Chondrocyte (in vitro differentiated cells): ENCODE results near the gene ACP1. TPM values are rescaled to one million over a fixed set of nuclear protein-coding genes. Genes with fewer than 3 reads are reported as not detected.

Experiments
- DNase-seq: peaks from one replicate; pipeline ENCODE4 v3.0.0; 2021; ENCODE audit warnings: mixed read lengths, low spot score
- H3K27ac Mint-ChIP-seq: one replicate; pipeline ENCODE4 v1.8.0; 2021; ENCODE audit warnings: mild to moderate bottlenecking, moderate library complexity, mixed read lengths; ENCODE audit not compliant: unreplicated experiment
- H3K27me3 Mint-ChIP-seq: 2 replicates; pipeline ENCODE4 v1.8.0; 2021; ENCODE audit warnings: low read depth, mixed read lengths
- H3K36me3 Mint-ChIP-seq: 2 replicates; pipeline ENCODE4 v1.8.0; 2021; ENCODE audit warnings: low read depth, mixed read lengths
- H3K4me1 Mint-ChIP-seq: 2 replicates; pipeline ENCODE4 v1.8.0; 2021; ENCODE audit warnings: low read depth, mild to moderate bottlenecking, mixed read lengths
- H3K4me3 Mint-ChIP-seq: one replicate; pipeline ENCODE4 v1.8.0; 2021; ENCODE audit warnings: mild to moderate bottlenecking, moderate library complexity, mixed read lengths; ENCODE audit not compliant: unreplicated experiment
- H3K9me3 Mint-ChIP-seq: 2 replicates; pipeline ENCODE4 v1.8.0; 2021; ENCODE audit warnings: low read depth, mixed read lengths
- total RNA-seq: library from RNA; stranded (reverse); gene quantifications from 3 replicates; pipeline ENCODE4 v1.2.1, GENCODE V29; 2021
- TF ChIP-seq, protein P1 (sequence below): fragments of 200-600 bp; sonication (generic); IDR thresholded peaks from 2 replicates; pipeline ENCODE4 v1.5.0; 2021; ENCODE audit warnings: antibody characterized with exemption, mild to moderate bottlenecking, moderate library complexity

ACP1 gene
- total RNA-seq, 1 donor from 2014 or later = 79.6 TPM

DNA sequence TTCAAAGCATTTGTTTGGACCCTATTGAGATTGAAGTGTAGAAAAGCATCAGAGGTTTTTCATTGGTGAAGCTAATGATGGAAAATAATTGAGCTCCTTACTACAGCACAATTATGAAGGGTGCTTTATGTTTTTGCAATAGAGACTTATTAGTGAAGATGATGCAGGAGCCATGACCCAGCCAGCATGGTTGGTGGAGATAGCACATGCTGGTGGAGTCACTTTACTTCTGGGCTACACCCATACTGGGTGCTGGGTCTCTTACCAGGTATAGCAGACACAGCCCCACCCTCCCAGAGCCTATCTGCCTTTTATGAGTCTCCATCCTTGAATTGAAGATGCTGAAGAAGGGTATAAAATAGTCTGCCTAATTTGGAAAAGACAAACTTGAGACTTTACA lies 3.6 kb downstream of the ACP1 start:
- no peaks in the 10 kb centered on the region for H3K9me3 Mint-ChIP-seq
- no peak overlapping the region for H3K4me3 Mint-ChIP-seq
- H3K27me3 Mint-ChIP-seq = no peaks in the 10 kb centered on the region
- no peak for DNase-seq
- H3K27ac Mint-ChIP-seq = no peak overlapping the region
- H3K4me1 Mint-ChIP-seq = peaks cover 42% of the 10 kb centered on the region
- TF ChIP-seq, protein P1, sequence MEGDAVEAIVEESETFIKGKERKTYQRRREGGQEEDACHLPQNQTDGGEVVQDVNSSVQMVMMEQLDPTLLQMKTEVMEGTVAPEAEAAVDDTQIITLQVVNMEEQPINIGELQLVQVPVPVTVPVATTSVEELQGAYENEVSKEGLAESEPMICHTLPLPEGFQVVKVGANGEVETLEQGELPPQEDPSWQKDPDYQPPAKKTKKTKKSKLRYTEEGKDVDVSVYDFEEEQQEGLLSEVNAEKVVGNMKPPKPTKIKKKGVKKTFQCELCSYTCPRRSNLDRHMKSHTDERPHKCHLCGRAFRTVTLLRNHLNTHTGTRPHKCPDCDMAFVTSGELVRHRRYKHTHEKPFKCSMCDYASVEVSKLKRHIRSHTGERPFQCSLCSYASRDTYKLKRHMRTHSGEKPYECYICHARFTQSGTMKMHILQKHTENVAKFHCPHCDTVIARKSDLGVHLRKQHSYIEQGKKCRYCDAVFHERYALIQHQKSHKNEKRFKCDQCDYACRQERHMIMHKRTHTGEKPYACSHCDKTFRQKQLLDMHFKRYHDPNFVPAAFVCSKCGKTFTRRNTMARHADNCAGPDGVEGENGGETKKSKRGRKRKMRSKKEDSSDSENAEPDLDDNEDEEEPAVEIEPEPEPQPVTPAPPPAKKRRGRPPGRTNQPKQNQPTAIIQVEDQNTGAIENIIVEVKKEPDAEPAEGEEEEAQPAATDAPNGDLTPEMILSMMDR = no peak
- peaks cover 5% of the 10 kb centered on the region for H3K36me3 Mint-ChIP-seq

DNA sequence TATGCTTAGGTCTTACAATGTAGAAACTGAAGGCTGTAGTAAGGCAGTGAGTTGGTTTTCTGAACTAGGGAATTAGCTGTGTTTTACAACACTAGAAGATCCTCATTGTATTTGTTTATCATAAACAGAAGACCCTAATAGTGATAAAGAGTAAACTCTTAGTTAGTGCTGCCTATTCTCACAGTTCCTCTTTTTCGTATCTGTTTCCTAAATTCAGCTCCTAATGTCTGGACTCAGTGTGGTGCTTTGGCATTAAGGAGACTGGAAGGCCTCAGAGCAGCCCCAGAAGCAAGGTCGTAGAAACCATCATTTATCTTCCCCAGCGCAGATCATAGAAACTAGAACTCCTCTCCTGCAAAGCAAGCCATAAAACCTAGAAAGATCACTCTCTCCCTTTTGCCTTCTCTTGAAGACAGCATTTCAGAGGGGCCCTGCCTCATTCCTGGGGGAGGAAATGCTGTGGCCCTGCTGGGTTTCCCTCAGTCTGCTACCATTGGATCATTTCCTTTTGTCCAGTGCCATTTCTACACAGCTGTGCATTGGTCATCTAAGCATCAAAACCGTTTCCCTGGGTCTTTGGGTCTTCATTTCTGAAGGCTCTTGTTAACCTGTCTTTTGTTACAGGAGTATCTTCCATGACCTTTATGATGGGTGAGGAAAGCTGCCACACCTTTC lies 4.7 kb downstream of the ACP1 start:
- TF ChIP-seq, protein P1 = no peak
- DNase-seq = no peak
- no peaks in the 10 kb centered on the region for H3K9me3 Mint-ChIP-seq
- H3K4me3 Mint-ChIP-seq = no peak overlapping the region
- H3K36me3 Mint-ChIP-seq = peaks cover 5% of the 10 kb centered on the region
- H3K4me1 Mint-ChIP-seq = peaks cover 39% of the 10 kb centered on the region
- no peak overlapping the region for H3K27ac Mint-ChIP-seq
- H3K27me3 Mint-ChIP-seq = no peaks in the 10 kb centered on the region

DNA sequence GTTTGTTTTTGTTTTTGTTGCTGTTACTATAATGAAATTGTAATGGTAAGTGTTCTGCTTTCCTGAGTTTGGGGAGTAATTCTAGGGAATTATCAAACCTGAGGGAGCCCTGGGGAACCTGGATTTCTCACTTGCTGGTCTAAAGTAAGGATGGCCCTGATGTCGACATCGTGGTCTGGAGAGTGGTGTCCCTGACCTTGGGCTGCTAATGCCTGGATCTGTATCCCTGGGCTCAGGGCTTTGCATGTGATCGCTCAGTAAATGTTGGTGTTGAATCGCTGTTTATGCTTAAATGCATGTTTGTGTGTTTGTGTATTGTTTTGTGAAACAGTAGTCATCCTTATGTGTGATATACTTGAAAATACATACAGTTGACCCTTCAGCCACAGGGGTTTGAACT lies 6.1 kb downstream of the ACP1 start:
- Mint-ChIP-seq H3K4me1 (peaks cover 31% of the 10 kb centered on the region), H3K4me3 (no peak overlapping the region), H3K9me3 (no peaks in the 10 kb centered on the region), H3K27me3 (no peaks in the 10 kb centered on the region), H3K27ac (no peak overlapping the region), H3K36me3 (peaks cover 5% of the 10 kb centered on the region)
- DNase-seq = no peak
- TF ChIP-seq, protein P1 = no peak

DNA sequence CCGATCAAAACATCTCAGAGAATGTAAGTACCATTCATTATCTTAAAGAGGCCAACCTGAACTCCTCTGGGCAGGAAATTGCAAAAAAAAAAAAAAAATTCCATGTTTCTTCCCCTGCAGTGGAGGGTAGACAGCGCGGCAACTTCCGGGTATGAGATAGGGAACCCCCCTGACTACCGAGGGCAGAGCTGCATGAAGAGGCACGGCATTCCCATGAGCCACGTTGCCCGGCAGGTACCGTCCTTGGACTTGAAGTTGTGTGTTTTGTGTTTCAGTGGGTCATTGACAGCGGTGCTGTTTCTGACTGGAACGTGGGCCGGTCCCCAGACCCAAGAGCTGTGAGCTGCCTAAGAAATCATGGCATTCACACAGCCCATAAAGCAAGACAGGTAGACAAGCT lies 7.2 kb downstream of the ACP1 start:
- no peak overlapping the region for H3K27ac Mint-ChIP-seq

DNA sequence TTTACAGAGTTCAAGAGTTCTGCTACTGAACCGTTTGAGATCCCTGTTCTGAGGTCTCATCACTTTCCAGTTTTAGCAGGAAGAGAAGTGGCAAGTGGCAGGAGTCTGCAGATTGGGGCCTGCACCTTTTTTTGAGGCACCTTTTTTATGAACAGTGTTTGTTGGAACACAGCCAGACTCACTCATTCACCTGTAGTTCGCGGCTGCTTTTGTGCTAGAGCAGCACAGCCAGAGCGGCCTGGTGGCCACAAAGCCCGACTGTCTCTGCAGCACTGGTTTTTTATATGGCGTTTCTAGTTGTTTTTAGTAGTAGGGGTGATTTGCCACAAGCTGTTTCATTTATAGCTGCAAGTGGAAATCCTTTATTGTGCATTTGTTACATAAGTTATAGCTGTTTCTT lies 8.6 kb downstream of the ACP1 start:
- H3K27me3 Mint-ChIP-seq = no peaks in the 10 kb centered on the region
- no peak for DNase-seq
- H3K9me3 Mint-ChIP-seq = no peaks in the 10 kb centered on the region
- H3K27ac Mint-ChIP-seq = no peak overlapping the region
- TF ChIP-seq, protein P1 = no peak
- H3K4me1 Mint-ChIP-seq = peaks cover 10% of the 10 kb centered on the region
- H3K4me3 Mint-ChIP-seq = no peak overlapping the region
- peaks cover 15% of the 10 kb centered on the region for H3K36me3 Mint-ChIP-seq

More for the DNA sequence above, 7.2 kb downstream of the ACP1 start:
- Mint-ChIP-seq H3K36me3 (peaks cover 5% of the 10 kb centered on the region), H3K4me3 (no peak overlapping the region), H3K4me1 (peaks cover 21% of the 10 kb centered on the region), H3K9me3 (no peaks in the 10 kb centered on the region), H3K27me3 (no peaks in the 10 kb centered on the region)
- TF ChIP-seq, protein P1 = no peak
- DNase-seq = no peak
